ENCODE measurements around the gene ARHGEF10L. TPM values are rescaled to one million over a fixed set of nuclear protein-coding genes. Genes with fewer than 3 reads are reported as not detected.
A peak's percentile ranks its signal among the peaks of the same experiment; 100 is the strongest.

ARHGEF10L gene
- polyA plus RNA-seq, 2 donors = 39.1 to 64.4 TPM

DNA sequence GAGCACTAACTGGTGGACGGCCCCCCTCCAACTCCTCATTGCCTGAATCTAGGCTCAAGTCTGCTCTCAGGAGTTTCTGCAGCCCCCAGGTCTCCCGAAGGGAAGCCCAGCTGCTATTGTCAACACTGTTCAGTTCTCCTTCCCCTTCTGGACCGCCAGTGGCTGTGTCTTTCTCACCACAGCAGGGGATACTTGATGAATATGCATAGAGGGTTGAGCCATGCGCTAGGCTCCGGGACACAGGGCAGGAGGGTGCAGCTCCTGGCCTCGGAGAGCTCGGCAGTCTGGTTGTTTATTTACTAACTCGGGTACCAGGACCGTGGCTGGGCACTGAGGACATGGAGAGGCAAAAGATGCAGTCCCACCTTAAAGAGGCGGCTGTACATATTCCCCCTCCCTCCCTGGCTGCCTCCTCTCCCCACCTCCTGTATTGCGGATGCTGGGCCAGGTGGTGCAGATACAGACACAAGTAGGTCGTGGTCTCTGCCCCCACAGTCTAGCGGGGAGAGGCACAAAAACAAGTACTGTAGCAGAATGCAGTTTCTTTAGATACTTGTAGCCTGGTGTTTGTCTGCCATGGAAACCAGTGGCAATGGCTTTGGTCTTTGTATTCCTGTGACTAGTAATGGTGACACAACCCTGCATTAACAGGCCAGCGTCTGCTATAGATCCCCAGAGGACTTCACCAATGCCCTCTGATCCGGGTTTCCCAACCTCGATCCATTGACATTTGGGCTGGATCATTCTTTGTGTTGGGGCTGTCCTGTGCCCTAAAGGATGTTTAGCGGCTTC is 26.2 kb downstream of the ARHGEF10L start:
- Histone ChIP-seq H3K36me3 (ENCODE audit: control insufficient read depth in 2 of 2, insufficient read depth in 2 of 2, low read length in 1 of 2) (peaks cover 0 to 3% of the 10 kb centered on the region in 2 donors), H3K4me3 (ENCODE audit: low read depth in 1 of 2, low read length in 2 of 2) (no peak overlapping the region), H3K27ac (ENCODE audit: low read depth in 2 of 2, low read length in 1 of 2) (peak overlapping the region; percentile 58 to 94), H3K9me3 (ENCODE audit: control insufficient read depth in 2 of 2, insufficient read depth in 1 of 2, low read depth in 1 of 2, low read length in 1 of 2) (no peaks in the 10 kb centered on the region), H3K27me3 (ENCODE audit: control insufficient read depth in 1 of 2, insufficient read depth in 2 of 2, low read length in 2 of 2) (no peaks in the 10 kb centered on the region), H3K4me1 (ENCODE audit: control insufficient read depth in 2 of 2, insufficient read depth in 2 of 2, low read length in 1 of 2) (peaks cover 6 to 44% of the 10 kb centered on the region in 2 donors)
- 64 to 66% methylated on average over 17 of the region's 17 CpGs for WGBS, 2 donors

DNA sequence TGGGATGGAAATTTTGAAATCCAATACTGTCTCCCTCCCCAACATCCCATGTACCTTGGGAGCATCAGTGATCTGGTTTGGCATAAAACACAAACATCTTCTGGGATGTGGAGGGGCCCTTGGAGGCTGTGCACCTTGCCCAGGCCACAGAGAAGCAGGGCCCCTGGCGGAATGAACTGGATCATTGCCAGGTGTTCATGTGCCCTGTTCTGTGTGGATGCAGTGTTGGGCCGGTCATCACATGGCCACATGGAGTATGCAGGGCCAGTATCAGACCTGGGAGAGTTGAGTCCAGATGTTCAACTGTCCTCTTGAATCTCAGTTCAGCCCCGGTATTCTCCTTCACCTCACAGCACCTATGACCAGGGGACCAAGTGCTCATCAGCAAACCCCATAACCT is 26.9 kb downstream of the ARHGEF10L start:
- H3K4me3 ChIP-seq (ENCODE audit: low read depth in 1 of 2, low read length in 2 of 2) = no peak overlapping the region
- H3K27me3 ChIP-seq (ENCODE audit: control insufficient read depth in 1 of 2, insufficient read depth in 2 of 2, low read length in 2 of 2) = no peaks in the 10 kb centered on the region
- peaks cover 0 to 3% of the 10 kb centered on the region in 2 donors for H3K36me3 ChIP-seq (ENCODE audit: control insufficient read depth in 2 of 2, insufficient read depth in 2 of 2, low read length in 1 of 2)
- H3K9me3 ChIP-seq (ENCODE audit: control insufficient read depth in 2 of 2, insufficient read depth in 1 of 2, low read depth in 1 of 2, low read length in 1 of 2) = no peaks in the 10 kb centered on the region
- 89 to 90% methylated on average over 3 of the region's 3 CpGs for WGBS, 2 donors
- peak overlapping the region; percentile 43 to 94 for H3K27ac ChIP-seq (ENCODE audit: low read depth in 2 of 2, low read length in 1 of 2)
- peaks cover 7 to 43% of the 10 kb centered on the region in 2 donors for H3K4me1 ChIP-seq (ENCODE audit: control insufficient read depth in 2 of 2, insufficient read depth in 2 of 2, low read length in 1 of 2)

DNA sequence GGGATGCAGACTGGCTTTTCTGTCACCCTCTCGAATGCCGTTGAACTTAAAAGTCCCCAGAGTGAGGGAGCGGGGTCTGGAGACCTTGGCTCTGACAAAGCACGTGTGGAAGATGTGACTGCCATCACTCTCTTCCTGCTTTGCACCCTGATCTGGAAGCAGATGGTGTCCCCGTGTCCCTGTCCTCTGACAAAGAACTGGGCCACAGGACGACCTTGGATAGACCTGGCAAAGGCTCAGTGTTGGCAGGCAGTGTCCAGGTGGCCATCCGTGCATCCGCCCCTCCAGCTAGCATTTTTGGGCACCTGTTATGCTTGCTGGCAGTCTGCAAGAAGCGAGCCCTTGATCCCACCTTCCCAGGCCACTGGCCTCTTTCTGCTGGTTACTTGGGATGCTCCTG is 27.4 kb downstream of the ARHGEF10L start:
- Histone ChIP-seq H3K9me3 (ENCODE audit: control insufficient read depth in 2 of 2, insufficient read depth in 1 of 2, low read depth in 1 of 2, low read length in 1 of 2) (no peaks in the 10 kb centered on the region), H3K27me3 (ENCODE audit: control insufficient read depth in 1 of 2, insufficient read depth in 2 of 2, low read length in 2 of 2) (no peaks in the 10 kb centered on the region), H3K4me3 (ENCODE audit: low read depth in 1 of 2, low read length in 2 of 2) (no peak overlapping the region), H3K36me3 (ENCODE audit: control insufficient read depth in 2 of 2, insufficient read depth in 2 of 2, low read length in 1 of 2) (peaks cover 0 to 3% of the 10 kb centered on the region in 2 donors), H3K4me1 (ENCODE audit: control insufficient read depth in 2 of 2, insufficient read depth in 2 of 2, low read length in 1 of 2) (peaks cover 6 to 41% of the 10 kb centered on the region in 2 donors), H3K27ac (ENCODE audit: low read depth in 2 of 2, low read length in 1 of 2) (peak overlapping the region; percentile 43 to 94)
- 82 to 86% methylated on average over 9 of the region's 9 CpGs for WGBS, 2 donors

DNA sequence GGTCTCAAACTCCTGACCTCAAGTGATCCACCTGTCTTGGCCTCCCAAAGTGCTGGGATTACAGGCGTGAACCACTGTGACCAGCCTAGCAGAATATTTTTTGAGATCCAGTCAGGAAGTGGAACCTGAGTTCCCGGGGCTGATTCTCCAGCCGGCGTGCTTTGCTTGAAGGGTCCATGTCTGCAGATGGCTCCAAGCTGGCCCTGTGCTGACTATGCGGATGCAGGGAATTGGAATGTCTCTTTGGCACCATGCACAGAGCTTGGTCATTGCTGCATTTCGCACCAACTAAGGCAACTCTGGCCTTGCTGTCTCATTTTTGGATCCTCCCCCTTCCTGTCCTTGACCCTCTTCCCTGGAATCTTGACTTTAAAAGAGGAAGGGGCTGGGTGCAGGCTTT is 28.1 kb downstream of the ARHGEF10L start:
- H3K27me3 ChIP-seq (ENCODE audit: control insufficient read depth in 1 of 2, insufficient read depth in 2 of 2, low read length in 2 of 2) = no peaks in the 10 kb centered on the region
- no peak overlapping the region for H3K4me3 ChIP-seq (ENCODE audit: low read depth in 1 of 2, low read length in 2 of 2)
- H3K9me3 ChIP-seq (ENCODE audit: control insufficient read depth in 2 of 2, insufficient read depth in 1 of 2, low read depth in 1 of 2, low read length in 1 of 2) = no peaks in the 10 kb centered on the region
- H3K36me3 ChIP-seq (ENCODE audit: control insufficient read depth in 2 of 2, insufficient read depth in 2 of 2, low read length in 1 of 2) = peaks cover 0 to 3% of the 10 kb centered on the region in 2 donors
- WGBS, 2 donors = 63 to 65% methylated on average over 6 of the region's 6 CpGs
- peaks cover 6 to 40% of the 10 kb centered on the region in 2 donors for H3K4me1 ChIP-seq (ENCODE audit: control insufficient read depth in 2 of 2, insufficient read depth in 2 of 2, low read length in 1 of 2)
- H3K27ac ChIP-seq (ENCODE audit: low read depth in 2 of 2, low read length in 1 of 2) = peak overlapping the region; percentile 91 to 94

DNA sequence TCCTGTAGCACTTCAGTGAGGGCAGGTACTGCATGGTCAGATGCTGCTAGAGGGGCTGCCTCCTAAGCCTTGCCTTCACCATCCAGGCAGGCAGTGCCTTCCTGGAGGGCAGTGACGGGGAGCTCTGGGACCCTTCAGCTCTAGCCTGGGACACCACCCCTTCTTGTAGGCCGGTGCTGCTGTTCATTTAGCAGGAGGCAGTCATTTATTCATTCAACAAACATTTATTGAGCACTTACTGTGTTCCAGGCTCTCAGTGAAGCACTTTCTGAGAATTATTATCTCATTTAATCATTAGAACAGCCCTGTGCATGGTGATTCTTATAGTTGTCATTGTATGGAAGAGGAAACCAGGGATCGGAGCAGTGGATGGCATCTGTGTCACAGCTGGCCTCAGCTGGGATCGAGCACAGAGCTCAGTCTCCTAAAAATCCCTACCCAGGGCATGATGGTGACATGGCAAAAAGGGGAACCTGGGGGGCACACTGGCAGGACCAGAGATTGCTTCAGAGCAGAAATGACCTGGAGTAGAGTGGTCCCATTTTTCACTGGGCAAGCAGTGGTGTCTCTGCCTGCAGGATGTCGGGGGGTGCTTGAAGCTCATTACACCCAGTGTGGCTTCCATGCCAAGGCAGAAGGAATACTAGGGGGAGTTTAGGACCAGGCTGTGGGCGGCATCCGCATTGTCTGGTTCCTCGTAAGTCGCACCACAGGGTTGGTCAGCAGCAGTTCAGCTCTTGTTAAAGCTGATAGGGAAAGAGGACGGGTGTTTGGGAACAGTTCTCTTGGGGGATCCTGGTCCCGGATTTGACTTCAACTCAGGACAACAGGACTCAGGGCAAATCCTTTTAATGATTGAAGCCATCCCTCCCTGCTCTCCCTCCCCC is 28.8 kb downstream of the ARHGEF10L start:
- no peaks in the 10 kb centered on the region for H3K27me3 ChIP-seq (ENCODE audit: control insufficient read depth in 1 of 2, insufficient read depth in 2 of 2, low read length in 2 of 2)
- H3K4me1 ChIP-seq (ENCODE audit: control insufficient read depth in 2 of 2, insufficient read depth in 2 of 2, low read length in 1 of 2) = peaks cover 6 to 41% of the 10 kb centered on the region in 2 donors
- H3K36me3 ChIP-seq (ENCODE audit: control insufficient read depth in 2 of 2, insufficient read depth in 2 of 2, low read length in 1 of 2) = peaks cover 0 to 3% of the 10 kb centered on the region in 2 donors
- H3K9me3 ChIP-seq (ENCODE audit: control insufficient read depth in 2 of 2, insufficient read depth in 1 of 2, low read depth in 1 of 2, low read length in 1 of 2) = no peaks in the 10 kb centered on the region
- H3K4me3 ChIP-seq (ENCODE audit: low read depth in 1 of 2, low read length in 2 of 2) = no peak overlapping the region
- H3K27ac ChIP-seq (ENCODE audit: low read depth in 2 of 2, low read length in 1 of 2) = peak overlapping the region; percentile 91 to 94
- 83 to 85% methylated on average over 11 of the region's 11 CpGs for WGBS, 2 donors

DNA sequence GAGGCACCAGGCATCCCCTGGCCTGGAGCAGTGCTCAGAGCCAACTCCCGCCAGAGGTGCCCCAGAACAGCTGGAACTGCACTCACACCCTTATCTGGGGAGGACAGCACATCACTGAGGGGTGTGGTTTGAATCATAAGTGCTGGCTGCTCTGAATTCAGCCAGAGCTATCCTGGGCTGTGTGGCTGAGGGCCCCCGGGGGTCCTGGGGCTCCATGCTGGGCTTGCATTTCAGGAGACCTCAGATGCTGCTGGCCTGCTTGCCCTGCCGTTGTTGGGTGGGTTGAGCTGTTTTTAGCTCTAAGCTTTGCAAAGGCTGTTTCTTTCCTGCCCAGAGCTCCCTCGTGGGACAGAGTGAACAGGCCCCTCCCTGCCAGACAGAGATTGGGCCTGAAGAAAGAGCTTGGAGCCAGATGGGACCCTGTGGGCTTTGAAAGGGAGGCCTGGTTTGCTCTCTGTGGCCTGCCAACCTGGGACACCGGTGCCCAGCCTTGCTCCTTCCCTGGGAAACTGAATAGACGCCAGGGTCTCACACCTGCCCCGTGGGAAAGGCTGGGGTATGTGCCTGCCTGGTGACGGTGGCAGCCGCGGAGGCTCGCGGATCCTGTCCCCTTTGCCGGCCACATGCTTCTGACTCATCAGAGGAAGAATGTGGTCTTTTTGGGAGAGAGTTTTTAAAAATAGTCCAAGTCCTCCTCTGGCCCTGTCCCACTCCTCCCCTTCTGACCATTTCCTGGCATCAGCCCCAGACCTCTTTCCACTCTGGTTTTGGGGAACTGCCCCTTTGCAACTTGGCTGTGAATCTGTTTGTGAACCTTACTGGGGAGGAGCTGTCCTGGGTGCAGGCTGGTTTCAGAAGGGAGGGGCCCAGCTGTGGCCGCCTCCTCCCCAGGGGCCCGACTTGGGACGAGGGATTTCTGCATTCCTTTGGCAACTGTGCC is 30.0 kb downstream of the ARHGEF10L start:
- Histone ChIP-seq H3K4me1 (ENCODE audit: control insufficient read depth in 2 of 2, insufficient read depth in 2 of 2, low read length in 1 of 2) (peaks cover 6 to 39% of the 10 kb centered on the region in 2 donors), H3K27me3 (ENCODE audit: control insufficient read depth in 1 of 2, insufficient read depth in 2 of 2, low read length in 2 of 2) (no peaks in the 10 kb centered on the region), H3K4me3 (ENCODE audit: low read depth in 1 of 2, low read length in 2 of 2) (no peak overlapping the region), H3K36me3 (ENCODE audit: control insufficient read depth in 2 of 2, insufficient read depth in 2 of 2, low read length in 1 of 2) (peaks cover 0 to 5% of the 10 kb centered on the region in 2 donors), H3K9me3 (ENCODE audit: control insufficient read depth in 2 of 2, insufficient read depth in 1 of 2, low read depth in 1 of 2, low read length in 1 of 2) (no peaks in the 10 kb centered on the region), H3K27ac (ENCODE audit: low read depth in 2 of 2, low read length in 1 of 2) (peak overlapping the region; percentile 91 to 94)
- 14 to 21% methylated on average over 16 of the region's 16 CpGs for WGBS, 2 donors

DNA sequence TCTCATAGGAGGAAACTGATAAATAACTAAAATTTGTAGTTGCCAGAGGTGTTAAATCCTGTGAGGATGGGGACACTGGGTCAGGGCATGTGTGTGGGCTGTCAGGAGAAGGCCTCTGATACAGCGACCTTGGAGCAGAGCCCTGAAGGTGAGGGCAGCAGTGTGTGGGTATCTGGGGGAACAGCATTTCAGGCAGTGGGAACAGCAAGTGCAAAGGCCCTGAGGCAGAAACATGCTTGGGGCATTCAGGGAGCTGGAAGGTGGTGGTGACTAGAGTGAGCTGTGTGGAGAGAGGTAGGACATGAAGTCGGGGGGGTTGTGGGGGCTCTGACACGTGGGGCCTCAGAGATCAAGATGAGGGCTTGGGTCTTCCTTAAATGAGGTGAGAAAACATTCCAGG is 30.7 kb downstream of the ARHGEF10L start:
- Histone ChIP-seq H3K36me3 (ENCODE audit: control insufficient read depth in 2 of 2, insufficient read depth in 2 of 2, low read length in 1 of 2) (peaks cover 0 to 4% of the 10 kb centered on the region in 2 donors), H3K4me3 (ENCODE audit: low read depth in 1 of 2, low read length in 2 of 2) (no peak overlapping the region), H3K4me1 (ENCODE audit: control insufficient read depth in 2 of 2, insufficient read depth in 2 of 2, low read length in 1 of 2) (peaks cover 8 to 42% of the 10 kb centered on the region in 2 donors), H3K9me3 (ENCODE audit: control insufficient read depth in 2 of 2, insufficient read depth in 1 of 2, low read depth in 1 of 2, low read length in 1 of 2) (no peaks in the 10 kb centered on the region), H3K27ac (ENCODE audit: low read depth in 2 of 2, low read length in 1 of 2) (peak overlapping the region; percentile 91 to 94), H3K27me3 (ENCODE audit: control insufficient read depth in 1 of 2, insufficient read depth in 2 of 2, low read length in 2 of 2) (no peaks in the 10 kb centered on the region)
- WGBS, 2 donors = 79 to 85% methylated on average over 3 of the region's 3 CpGs

DNA sequence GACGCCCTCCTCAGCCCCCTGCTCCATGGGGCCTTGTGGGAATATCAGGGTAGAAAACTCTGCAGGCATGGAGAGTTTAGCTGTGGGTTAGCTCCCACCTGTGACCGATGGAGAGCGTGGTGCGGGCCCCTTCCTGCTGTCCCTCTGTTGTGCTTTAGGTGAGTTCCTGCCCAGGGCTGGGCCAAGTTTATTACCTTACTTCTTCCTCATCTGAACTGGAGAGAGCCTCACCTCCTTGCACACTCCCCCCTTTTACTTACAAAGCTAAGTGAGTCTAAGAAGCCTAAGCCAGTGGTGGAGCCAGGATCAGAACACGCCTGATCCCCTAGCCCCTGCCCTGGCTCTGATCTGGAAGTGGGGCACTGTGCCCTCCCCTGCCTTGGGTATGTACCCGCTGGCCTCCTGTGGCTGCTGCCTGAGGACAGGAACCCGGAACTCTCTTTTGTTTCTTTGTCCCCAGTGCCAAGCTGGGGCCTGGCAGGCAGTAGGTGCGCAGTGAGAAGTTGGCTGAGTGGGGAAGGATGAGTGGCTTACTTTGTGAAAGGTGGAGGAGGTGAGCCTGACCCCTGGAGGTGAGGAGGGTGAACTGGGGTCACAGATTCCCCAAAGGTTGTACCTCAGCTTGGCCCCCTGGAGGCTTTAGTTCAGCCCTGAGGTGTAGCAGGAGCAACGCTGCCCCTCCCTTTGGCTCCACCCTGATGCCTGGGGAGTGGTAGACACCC is 32.9 kb downstream of the ARHGEF10L start:
- Histone ChIP-seq H3K4me3 (ENCODE audit: low read depth in 1 of 2, low read length in 2 of 2) (no peak overlapping the region), H3K27ac (ENCODE audit: low read depth in 2 of 2, low read length in 1 of 2) (peak overlapping the region; percentile 27 to 53), H3K36me3 (ENCODE audit: control insufficient read depth in 2 of 2, insufficient read depth in 2 of 2, low read length in 1 of 2) (peaks cover 0 to 8% of the 10 kb centered on the region in 2 donors), H3K27me3 (ENCODE audit: control insufficient read depth in 1 of 2, insufficient read depth in 2 of 2, low read length in 2 of 2) (no peaks in the 10 kb centered on the region), H3K4me1 (ENCODE audit: control insufficient read depth in 2 of 2, insufficient read depth in 2 of 2, low read length in 1 of 2) (peaks cover 8 to 36% of the 10 kb centered on the region in 2 donors), H3K9me3 (ENCODE audit: control insufficient read depth in 2 of 2, insufficient read depth in 1 of 2, low read depth in 1 of 2, low read length in 1 of 2) (no peaks in the 10 kb centered on the region)
- 78 to 85% methylated on average over 8 to 9 of the region's 9 CpGs for WGBS, 2 donors

Measured in esophagus (tissue), 2 donors.